HG03095 (cell line): ENCODE measurements around the gene FOLR2.

Source experiments
- ATAC-seq: cut with Tn5 transposase; IDR thresholded peaks from one replicate; pipeline ENCODE4 v1.9.1; 2021; ENCODE audit warnings: moderate library complexity; ENCODE audit not compliant: unreplicated experiment

FOLR2 gene

DNA sequence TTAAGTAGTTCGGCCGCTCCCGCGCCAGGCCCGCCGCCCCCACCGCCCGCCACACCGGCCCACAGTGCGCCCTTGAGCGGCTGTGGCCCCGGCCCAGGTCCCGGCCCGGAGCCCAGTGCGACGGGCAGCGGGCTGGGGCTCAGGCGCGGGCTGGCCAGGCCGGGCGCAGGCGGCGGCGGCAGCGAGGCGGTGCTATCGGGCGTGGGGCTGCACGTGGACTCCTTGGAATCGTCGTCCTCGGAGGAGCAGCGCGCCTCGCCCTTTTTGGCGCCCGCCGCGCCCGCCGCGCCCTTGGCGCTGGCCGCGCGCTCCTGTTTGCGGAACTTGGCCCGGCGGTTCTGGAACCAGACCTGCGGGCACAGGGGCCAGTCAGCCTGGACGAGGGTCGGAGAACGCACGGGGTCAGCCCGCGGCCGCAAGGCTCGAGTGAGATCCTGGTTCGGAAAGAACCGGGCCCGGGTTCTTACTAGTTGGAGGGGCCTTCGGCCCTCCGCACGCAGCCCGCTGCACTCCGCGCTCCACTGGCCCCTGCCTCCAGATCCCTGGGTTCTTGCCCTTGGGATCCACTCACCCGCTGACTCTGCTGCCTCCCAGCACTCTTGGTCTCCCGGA, 23.4 kb downstream of the FOLR2 start:
- no peak for ATAC-seq

DNA sequence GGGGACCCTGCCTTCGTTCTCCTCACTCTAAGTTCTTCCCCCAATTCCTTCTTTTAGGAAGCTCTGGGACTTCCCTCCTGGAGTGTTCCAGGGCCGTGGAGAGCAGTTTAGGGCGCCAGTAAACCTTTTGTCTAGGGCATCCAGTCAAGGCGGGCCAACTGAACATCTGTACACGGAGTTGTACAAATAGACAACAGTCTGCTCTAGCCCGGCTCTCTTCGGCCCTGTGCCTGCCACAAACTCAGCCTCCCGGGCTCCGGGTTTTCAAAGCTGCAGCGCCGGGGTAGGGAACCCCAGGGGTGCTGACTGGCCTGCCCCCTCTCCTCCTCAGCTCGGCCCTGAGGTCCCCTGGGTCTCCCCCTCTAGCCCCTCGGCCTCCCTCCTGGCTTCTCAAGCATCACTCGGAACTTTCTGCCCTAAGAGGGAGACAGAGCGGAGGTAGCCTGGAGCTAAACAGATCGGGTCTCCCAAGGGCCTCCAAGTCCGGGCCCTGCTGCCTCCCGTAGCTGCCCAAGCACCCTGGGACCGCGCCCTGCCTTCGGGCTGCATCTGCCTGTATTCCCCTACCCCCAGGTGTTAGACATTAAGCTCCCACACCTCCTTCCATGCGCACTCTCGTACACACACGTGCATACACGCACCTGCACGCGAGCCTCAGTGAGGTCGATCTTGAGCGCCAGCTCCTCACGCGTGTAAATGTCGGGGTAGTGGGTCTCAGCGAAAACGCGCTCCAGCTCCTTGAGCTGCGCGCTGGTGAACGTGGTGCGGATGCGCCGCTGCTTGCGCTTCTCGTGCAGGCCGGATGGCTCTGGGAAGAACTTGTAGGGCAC, 24.1 kb downstream of the FOLR2 start:
- no peak for ATAC-seq

DNA sequence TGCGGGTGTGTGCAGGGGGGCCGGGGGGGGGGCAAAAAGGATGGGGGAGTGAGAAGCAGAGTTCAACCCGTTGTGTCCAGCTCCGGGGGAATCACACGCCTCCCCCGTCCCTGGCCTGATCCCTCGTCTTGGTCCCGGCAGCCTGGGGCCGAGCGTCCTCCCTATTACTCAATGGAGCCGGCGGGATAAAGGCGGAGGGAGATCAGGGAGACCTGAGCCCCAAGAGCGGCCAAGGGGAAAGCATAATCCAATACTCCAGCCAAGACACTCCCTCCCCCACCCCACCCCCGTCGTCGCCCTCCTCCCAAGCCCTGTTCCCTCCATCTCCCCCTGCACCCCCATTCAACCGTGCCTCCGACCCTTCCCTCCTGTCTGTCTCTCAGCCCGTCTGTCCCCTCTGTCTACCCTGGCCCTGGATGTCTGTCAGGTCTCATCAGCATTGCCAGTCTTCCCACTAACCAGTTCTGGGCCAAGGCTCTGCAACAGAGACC, 24.7 kb downstream of the FOLR2 start:
- no peak for ATAC-seq

DNA sequence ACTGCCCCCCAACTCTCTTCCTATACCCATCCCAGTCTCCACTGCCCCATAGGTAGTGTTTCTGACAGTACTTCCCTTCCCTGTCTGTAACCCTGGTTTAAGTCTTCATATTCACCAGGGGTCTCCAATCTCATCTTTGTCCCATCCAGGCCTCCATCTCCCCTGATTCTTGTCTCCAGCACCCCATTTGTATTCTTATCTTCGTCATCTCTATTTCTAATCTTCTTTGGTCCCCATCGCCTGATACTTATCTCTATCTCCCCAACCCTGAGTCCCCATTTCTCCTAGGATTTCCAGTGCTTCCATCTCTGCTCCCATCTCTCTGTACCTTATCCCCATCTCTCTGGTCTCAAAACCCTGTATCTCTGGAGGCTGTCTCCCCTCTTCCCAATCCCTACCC, 25.5 kb downstream of the FOLR2 start:
- ATAC-seq: no peak

DNA sequence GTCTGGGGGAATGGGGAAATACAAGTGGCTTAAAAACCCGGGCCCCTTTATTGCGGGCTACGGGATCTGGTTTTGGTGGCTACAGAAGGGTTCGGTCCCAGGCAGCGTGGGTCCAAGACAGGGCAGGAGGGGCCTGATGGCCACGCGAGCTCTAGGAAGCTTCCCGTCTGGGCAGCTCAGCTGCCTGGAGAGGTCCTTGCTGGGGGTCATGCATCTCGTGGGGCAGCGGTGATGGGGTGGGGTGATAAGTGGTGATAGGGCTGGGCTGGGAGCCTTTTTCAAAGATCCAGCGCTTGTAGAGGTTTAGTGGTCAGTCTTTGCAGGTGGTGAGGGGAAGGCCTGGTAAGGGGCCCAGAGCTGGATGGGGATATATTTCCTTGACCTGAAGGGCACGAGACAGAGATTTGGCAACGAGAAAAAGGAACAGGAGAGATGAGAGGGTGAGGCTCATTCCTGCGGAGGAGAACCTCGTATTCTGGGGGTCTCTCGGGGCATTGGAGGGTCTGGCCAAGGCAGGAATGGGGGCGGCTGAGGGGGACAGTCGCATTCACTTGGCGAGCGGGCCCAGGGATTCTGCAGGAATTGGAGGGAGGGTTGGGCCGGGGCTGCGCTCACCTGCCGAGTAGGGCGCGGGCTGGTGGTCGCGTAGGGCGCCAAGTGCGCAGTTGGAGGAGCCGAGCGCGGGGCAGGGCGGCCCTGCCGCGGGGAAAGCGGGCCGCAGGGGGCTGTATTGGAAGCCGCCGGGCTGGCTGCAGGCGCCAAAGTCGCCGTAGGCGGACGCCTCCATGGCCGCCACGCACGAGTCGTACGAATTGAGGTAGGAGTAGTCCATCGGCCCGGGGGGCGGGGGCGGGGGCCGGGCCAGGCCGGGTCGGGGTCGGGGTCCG, 26.8 kb downstream of the FOLR2 start:
- no peak for ATAC-seq

DNA sequence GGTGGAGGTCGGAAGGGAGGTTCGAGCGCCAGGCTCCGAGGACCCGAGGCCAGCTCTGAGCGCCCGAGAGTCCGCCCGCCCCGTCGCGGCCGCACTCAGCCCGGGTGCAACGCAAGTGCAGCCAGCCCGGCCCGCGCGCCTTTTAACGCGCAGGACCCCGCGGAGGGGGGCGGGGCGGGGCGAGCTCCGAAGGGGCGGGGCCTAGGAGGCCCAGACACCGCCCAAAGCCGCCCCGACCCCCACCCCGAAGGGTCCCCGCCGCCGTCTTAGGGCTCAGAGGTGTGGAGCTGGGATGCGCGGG, 27.4 kb downstream of the FOLR2 start, which contains the start of gene PHOX2A:
Gene PHOX2A (minus strand): TSS at position 117 of the 301 bp plus-strand sequence. CDS start 172 bp downstream, outside the sequence.
- ATAC-seq: no peak

DNA sequence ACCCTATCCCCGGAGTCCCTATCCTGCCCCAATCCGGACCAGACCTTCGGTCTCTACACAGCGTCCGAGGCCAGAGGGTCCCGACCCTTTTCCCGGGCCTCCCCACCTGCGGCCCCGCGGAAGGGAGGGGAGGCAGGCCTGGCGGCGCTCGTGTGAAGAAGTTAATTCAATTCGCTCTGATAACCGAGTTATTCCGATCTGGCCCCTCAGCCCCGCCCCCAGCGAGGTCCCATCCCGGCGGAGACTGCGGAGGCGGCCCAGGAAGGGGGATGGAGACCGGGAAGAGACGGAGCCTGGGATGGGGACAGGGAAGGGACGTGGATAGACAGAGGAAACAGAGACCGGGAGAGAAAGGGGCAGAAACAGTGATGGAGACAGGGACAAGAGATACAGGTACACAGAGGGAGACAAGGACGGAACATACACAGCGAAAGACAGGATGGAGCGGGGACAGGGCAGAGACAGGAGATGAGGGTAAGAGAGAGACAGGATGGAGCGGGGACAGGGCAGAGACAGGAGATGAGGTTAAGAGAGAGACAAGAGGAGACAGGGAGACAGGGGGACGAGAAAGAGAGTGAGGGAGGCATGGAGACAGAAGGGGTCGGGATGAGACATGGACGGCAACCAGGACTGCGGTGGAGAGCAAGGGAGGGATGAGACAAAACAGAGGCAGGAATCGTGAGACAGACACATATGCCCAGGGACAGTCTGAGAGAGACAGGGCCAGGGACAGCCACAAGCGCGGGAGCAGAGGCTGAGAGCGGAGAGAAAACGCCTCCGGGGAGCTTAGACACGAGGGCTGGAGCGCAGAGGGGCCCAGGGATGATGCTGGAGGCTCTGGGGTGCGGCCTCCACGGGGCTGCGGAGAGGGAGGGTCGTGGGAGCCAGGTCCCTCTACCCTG, 28.0 kb downstream of the FOLR2 start:
- no peak for ATAC-seq

DNA sequence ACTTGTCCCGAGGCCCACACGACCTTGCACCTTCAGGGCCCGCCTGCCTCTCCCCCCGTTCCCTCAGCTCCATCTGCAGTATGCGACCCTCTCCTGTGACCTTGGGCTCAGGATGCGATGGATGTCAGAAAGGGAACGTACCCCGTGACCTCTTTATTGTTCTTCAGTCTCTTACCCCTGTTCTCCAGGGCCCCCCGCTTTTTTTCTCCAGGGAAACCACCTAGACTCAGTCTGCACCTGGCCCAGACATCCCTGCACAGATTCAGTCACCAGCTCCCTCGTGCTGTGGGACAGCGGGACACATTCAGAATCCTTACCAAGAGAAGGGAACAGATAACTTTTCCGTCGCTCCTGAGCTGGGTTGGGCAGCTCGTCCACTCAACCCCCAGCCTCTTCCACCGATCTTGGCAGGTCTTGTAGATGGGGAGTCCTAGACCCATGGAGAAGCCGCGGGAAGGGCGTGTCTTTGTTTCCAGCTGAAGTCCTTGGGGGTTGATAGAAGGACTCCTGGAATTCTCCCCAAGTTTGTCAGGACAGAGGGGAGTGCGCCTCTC, 28.7 kb downstream of the FOLR2 start:
- no peak for ATAC-seq

DNA sequence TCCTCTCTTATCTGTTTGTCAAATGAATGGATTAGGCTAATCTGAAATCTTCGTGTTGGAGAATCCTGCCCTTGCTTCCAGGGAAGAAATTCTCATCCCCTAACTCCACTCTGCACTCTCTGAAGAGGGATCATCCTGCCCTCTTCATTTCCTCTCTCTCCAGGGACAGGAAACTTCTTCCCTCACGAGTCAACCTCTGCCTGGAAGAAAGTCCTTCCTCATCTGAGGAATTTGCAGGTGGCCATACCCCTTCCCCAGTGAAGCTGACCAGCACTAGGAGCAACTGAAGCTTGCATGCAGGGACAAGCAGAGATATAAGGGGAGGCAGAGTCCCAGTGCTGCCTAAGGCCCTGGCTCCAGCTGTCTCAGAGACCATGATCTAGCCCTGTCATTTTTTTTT, 31.0 kb downstream of the FOLR2 start:
- no peak for ATAC-seq

DNA sequence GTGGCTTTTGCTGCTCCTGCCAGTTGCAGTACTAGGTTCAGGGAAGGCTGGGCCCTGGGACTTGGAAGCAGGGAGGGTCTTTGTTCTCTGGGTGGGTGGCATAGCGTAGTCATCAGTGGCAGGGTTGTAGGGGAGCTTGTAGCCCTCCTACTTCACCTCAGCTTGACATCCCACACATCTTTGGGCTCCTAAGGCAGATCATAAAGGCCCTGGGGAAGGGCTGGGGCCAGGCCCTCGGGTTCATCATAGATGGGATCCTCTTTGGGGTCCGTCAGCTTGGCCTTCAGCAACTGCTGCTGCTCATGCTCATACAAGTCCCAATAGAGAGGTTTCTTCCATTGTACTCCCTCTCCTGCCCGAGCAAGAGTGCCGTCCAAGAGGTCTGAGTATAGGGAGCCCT, 33.4 kb downstream of the FOLR2 start:
- no peak for ATAC-seq

DNA sequence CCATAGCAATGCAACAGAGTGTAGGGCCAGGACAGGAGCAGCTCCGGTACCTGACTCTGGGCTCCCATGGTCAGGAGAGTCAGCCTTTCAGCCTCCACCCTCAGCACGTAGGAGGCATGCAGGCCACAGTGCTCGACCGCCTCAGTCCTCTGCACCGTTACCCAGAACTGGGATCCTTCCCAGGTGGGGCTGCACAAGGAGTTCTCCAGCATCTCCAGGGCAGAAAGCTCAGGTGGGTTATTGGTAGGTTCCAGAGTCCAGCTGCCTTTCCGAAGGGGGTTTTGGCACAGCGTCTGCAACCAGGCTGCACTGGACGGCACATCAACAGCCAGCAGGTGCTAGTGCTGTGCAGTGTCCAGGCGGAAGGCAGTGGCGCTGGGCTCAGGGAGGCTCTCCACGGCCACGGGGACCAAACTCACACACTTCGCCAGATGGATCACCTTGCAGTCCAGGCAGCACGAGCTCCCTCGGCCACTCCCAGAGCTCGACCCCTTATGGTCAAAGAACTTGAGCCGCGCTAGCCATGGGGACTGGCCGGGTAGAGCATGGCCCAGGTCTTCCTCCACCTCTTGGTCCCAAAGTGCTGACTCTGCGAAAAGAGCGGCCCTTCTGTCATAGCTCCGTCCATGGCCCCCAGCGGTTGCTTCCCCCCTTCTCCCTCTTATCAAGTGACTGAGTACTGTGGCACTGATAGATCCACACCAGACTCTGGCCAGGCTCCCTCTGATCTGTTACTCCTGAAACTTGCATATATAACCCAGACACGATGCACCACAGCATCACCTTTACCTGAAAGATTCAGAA, 34.3 kb downstream of the FOLR2 start:
- ATAC-seq: no peak

DNA sequence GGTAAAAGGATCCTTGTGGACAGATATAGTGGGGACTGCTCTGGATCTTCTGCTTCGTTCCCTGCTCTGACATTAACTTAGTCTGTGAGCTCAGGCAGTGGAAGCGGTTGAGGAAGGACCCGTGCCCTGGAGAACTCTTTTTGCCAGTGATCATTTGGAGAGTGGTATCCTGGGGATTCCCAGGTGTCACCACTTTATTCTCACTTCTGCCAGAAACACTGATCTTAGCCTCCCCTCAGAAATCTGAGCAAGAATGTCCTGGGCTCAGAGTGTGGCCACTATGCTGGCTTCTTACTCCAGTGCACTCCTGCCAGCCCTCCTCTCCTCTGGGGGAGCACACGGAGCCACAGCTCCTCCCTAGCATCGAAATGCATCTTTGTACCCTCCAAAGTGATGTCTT, 35.0 kb downstream of the FOLR2 start:
- ATAC-seq: no peak

DNA sequence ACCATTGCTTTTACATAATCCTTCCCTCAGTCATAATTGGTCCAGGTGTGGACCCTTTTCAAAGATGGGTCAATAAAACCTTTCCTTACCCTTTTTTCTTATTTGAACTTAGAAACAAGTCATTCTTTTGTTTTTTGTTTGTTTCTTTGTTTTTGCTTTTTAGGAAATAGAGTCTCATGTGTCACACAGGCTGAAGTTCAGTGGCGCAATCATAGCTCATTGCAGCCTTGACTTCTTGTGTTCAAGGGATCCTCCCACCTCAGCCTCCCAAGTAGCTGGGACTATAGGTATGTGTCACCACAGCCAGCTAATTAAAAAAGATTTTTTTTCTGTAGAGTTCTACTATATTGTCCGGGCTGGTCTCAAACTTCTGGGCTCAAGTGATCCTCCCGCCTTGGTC, 36.8 kb downstream of the FOLR2 start:
- ATAC-seq: no peak

DNA sequence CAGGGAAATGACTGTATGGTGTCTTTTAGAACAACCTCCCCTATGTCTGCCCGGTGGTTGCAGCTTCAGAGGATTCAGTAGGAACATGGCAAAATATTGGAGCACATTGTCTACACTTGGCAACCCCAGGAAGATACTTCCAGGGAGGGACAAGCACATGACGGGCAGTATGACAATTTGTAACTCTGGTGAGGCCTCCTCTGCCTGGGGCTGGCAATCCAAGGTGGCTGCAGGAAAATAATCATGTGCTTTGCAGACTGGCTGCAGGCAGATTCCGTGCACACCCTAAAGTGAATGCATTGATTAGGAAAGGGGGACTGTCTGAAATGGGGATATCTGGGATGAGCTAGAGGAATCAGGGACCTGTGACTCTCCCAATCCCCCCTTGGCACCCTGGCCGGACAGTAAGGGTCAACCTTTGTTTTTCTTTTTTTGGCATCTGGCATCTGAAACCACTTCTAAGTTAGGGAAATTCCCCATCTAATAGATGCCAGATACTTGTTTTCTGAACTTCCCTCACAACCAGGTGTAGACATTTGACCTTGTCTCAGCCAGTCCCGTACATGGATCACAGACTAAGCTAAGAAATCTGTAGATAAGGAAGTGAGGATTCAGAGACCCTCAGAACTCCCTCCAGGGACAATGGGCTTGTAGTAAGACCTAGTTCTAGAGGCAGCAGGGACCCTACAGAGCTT, 37.9 kb downstream of the FOLR2 start:
- no peak for ATAC-seq

DNA sequence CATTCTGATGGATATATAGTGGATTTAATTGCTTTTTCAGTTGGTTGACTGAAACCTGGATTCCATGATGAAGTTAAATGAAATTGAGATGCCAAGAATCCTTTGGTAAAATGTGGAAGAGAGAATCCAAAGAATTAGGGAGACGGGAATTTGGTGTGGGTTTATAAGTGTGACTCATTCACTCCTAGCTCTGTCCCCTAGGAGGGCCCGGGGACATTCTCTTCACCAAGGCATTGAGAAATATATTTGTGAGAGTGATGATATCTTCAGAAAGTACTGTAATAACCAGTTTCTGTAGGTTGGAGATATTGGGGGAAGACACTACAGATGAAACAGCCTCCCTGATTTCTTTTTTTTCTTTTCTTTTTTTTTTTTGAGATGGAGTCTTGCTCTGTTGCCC, 41.0 kb downstream of the FOLR2 start:
- ATAC-seq: no peak

DNA sequence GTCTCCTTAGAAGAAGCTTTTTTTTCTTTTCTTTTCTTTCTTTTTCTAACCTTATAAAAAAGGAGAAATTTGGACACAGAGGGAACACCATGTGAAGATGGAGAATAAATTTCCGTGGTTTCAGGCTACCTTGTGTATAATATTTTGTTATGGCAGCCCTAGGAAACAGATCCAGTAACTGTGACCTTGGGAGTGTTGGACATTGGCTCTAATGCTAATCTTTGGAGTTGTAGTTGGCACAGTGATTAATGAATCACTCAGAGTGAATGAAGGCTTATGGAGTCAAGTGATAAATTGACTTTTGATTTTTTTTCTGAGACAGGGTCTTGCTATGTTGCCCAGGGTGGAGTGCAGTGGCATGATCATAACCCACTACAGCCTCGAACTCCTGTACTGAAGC, 42.9 kb downstream of the FOLR2 start:
- no peak for ATAC-seq

DNA sequence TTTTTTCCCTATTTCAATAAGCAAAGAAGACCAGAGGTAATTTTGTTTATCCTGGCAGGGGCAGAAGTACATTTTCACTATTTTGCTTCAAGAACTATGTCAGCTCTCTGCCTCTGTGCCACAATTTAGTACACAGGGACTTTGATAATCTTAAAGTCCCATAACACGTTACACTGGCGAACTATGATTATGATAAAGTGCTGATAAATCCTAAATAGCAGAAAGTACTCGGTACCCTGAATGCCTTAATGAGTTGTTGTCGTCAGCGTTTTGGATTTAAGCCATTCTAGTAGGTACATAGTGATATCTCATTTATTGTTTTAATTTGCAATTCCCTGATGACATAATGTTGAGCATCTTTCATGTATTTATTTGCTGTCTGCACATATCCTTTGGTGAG, 44.0 kb downstream of the FOLR2 start:
- no peak for ATAC-seq

DNA sequence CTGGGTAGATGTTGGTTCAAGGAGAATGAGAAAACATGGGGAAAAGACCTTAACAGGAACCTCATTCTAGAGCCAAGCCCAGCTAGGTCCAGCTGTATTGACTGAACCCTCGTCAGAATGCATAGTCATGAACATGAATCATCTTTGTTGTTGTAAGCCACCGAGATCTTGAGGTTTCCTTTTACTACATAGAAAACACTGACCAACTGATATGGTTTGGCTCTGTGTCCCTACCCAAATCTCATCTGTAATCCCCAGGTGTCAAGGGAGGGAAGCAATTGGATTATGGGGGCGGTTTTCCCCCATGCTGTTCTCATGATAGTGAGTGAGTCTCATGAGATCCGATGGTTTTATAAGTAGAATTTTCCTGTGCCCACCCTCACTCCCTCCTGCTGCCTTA, 46.8 kb downstream of the FOLR2 start:
- ATAC-seq: no peak

DNA sequence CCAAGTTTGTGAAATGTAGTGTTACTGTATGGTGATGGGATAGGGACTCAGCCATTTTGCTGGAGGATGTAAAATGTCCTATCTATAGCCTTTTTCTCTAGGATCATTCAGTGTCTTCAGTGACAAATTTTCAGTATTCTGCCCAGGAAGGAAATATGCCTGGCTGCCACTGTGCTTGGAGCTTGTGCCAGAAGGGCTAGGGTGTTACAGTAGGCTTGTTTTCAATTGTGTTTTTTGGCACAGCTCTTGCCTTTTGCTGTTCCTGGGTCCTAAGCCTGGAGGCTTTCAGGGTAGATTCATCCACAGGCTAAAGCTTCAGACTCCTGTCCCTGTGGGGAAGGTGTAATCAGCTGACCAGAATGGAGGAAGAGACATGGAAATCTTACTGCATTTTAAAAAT, 49.4 kb downstream of the FOLR2 start:
- ATAC-seq: no peak
